HG03457 (cell line): ENCODE measurements around the gene DYNC1I2.

ENCODE experiments used
- ATAC-seq: cut with Tn5 transposase; IDR thresholded peaks from one replicate; pipeline ENCODE4 v1.9.1; 2021; ENCODE audit warnings: moderate number of reproducible peaks; ENCODE audit not compliant: unreplicated experiment

Gene DYNC1I2

GRCh38 chr2:171687287-171688128, at the start of gene DYNC1I2:
TSS of gene DYNC1I2 (plus strand) at chr2:171687469. CDS start at chr2:171690156, 2,687 bp downstream.
- peak; percentile 68 for ATAC-seq

GRCh38 chr2:171651667-171652415, 35.4 kb upstream of the DYNC1I2 start:
- ATAC-seq: no peak

DNA sequence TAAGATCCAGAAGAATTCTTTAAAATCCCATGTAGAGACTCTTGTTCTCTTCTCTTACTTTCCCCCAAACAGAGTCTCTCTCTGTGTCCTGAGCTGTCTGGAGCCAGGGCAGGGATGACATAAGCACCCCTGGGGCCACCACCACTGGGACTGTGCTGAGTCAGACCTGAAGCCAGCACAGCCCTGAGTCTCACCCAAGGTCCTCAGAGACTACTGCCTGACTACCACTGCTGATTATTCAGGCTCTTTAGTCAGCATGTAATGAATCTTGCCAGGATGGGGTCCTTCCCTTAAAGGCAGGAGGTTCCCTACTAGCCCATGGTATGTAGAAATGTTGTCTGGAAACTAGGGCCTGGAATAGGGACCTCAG, 34.9 kb upstream of the DYNC1I2 start:
- ATAC-seq: no peak

GRCh38 chr2:171655586-171655985, 31.7 kb upstream of the DYNC1I2 start:
- no peak for ATAC-seq

DNA sequence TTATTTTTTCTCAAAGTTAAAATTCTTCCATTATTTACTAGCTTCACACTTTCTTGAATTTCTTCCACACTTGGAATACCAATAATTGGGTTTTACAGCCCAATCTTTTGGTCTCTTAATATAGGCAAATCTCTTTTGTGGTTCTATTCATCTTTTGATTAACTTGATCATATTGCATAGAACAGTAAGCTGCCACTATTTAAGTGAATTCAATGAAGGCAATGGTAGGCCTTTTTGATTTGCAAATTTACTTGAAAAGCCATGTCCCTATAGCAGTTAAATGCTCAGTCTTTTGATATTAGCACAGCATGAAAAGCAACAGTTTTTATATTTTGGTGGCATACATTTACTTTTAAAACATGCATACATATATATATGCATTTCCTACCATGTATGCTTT, 20.2 kb upstream of the DYNC1I2 start:
- ATAC-seq: no peak

DNA sequence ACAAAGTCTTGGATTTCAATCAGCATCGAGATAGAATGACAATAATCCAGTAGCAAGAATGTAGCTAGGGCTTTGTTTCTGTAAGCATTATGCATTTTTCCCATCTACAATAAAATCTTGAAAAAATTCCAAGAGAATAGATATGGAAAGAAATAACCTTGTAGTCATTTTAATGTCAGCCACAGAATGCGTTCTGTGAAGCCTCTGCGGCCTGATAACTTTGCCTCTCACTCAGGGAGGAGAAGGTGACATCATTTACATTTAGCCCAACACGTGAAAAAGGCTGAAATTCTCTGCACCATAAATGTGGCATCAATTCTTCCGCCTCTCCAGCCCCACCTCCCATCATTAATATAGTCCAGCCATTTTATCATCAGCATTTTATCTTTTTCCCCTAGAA, 19.1 kb upstream of the DYNC1I2 start:
- no peak for ATAC-seq

GRCh38 chr2:171669121-171669520, 18.1 kb upstream of the DYNC1I2 start:
- no peak for ATAC-seq

DNA sequence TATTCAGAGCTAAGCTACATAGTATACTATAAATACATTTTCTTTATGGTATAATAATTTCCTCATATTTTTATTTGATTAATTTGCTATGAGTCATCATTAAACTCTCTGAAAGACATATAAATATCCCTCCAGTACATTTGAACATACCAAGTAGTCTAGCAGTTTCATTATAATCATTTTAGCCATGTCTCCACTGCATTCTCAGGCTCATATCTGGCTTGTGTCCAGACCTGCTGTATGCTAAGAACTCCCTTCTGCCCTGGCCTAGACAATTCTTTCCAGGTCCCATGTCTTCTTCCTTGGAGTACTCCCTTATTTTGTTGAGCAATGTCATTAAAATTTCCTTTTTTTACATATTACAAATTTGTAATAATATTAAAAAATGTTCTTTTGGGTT, 16.6 kb upstream of the DYNC1I2 start:
- ATAC-seq: no peak

GRCh38 chr2:171671867-171672266, 15.4 kb upstream of the DYNC1I2 start:
- ATAC-seq: no peak

- no peak for ATAC-seq
These were observed 13.4 kb upstream of the DYNC1I2 start for GRCh38 chr2:171673905-171674304.

GRCh38 chr2:171675810-171676345, 11.4 kb upstream of the DYNC1I2 start:
- no peak for ATAC-seq

- no peak for ATAC-seq
These were observed 8.7 kb upstream of the DYNC1I2 start for GRCh38 chr2:171678619-171679018.

DNA sequence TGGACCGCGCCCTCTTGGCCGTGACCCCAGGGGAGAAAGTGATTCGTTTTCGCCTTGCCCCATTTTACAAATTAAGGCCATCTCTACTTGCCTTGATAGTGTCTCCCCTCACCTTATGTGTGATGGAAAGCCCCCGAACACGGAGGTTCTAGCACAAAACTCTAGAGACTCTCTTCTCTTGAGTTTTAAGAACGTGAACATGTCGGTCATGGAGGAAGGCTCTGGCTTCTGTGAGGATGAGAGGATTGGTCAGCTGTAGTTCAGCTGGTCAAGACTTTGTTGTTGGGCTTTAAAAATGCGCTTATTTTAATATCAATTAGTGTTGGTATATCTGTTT, 828 bp downstream of the DYNC1I2 start:
- no peak for ATAC-seq

DNA sequence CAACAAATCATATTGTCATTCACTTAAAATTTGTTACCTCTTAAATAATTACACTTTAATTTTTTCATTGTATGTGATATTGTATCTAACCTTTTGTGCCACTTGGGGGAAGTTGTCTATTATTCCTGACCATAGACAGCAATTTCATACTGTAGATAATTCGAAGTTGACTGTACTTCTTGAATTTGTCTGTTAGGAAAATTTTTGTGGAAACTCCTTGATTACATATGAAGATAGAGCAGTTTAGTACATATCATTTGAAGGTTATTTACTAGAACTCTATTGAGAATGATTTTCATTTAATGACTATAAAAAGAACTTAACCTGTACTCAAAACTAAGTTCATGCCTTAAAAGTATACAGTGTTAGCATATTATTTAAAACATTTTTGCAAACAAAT, 5.1 kb downstream of the DYNC1I2 start:
- no peak for ATAC-seq

- ATAC-seq: no peak
These were observed 15.7 kb downstream of the DYNC1I2 start for GRCh38 chr2:171702781-171703556.

GRCh38 chr2:171703574-171704347, 16.5 kb downstream of the DYNC1I2 start:
- ATAC-seq: no peak

DNA sequence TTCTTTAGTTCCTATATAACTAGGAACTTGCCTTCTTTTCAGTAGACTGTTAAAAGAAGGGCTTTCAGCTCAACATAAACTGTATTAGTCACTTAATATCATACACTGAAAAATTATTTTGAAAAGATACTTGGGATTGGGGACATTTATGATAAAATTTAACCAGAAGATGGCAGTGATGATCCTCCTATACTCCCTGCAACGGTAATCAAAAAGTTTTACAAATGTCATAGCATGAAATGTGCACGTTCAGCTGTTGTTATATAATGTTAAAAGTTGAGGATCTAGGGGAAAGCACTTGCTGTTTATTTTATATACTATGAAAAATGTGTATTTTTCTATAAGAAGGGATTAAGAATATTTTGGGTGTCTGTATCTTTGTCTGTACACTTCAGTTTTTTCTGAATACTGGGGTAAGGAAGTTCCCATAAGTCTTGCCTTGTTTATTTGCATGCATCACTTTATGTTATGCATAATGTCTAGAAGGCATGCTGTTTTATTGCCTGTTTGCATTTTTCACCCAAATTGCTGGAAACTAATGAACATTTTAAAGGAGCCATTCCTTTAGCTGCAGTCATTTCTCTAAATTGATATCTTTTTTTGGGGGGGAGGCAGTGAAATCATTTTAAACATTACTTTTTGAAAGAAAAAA, 19.0 kb downstream of the DYNC1I2 start:
- ATAC-seq: no peak

GRCh38 chr2:171707752-171708151, 20.5 kb downstream of the DYNC1I2 start:
- ATAC-seq: no peak

DNA sequence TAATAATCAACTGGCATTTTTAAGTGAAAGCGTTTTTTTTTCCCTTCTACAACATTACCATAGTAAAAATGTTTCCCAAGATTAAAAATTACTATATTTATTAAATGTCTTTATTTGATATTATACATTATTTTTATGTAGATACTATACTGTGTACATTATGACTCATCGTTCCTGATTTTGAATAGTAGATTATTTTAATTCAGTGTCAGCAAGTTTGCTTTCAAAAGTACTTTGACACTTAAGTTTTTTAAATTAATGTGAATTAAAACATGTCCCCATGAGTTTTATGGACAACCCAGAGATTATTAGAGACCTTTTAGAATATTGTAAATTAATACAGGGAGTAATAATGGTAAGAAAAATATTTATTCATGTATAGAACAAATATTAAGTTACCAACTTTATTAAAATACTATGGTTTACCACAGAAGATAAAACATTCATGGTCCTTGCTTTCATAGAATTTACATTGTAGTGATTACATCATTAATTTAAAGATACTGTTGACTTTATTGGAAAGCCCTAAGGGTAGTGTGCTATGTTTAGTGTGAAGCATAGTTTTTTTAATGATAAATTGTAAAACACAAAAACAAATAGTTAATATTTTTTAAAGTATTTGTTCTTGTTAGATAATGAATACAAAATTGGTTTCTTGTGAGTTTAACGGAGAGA, 21.9 kb downstream of the DYNC1I2 start:
- ATAC-seq: no peak

DNA sequence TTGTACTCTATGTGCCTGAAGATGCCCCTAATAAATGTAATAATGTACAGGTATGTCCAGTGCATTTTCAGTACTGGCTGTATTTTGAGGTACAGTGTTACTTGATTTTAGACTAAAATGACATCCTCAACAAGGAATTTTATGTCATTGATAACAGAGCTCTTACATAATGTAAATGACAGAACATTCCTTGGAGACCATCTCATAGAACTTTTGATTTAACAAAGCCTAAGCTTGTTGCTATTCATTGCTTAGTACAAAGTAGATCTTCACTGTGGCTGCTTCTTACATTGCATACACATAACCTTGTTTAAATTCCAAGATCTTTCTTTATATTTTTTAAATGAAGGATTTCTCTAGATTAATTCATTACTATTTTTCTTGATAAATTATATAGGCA, 24.1 kb downstream of the DYNC1I2 start:
- ATAC-seq: no peak
